GM18868 (cell line): ENCODE results near the gene KRT84.

ENCODE experiments used
- ATAC-seq: cut with Tn5 transposase; IDR thresholded peaks from one replicate; pipeline ENCODE4 v1.9.1; 2021; ENCODE audit warnings: mild to moderate bottlenecking, moderate library complexity; ENCODE audit not compliant: unreplicated experiment

KRT84 gene, protein sequence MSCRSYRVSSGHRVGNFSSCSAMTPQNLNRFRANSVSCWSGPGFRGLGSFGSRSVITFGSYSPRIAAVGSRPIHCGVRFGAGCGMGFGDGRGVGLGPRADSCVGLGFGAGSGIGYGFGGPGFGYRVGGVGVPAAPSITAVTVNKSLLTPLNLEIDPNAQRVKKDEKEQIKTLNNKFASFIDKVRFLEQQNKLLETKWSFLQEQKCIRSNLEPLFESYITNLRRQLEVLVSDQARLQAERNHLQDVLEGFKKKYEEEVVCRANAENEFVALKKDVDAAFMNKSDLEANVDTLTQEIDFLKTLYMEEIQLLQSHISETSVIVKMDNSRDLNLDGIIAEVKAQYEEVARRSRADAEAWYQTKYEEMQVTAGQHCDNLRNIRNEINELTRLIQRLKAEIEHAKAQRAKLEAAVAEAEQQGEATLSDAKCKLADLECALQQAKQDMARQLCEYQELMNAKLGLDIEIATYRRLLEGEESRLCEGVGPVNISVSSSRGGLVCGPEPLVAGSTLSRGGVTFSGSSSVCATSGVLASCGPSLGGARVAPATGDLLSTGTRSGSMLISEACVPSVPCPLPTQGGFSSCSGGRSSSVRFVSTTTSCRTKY

DNA sequence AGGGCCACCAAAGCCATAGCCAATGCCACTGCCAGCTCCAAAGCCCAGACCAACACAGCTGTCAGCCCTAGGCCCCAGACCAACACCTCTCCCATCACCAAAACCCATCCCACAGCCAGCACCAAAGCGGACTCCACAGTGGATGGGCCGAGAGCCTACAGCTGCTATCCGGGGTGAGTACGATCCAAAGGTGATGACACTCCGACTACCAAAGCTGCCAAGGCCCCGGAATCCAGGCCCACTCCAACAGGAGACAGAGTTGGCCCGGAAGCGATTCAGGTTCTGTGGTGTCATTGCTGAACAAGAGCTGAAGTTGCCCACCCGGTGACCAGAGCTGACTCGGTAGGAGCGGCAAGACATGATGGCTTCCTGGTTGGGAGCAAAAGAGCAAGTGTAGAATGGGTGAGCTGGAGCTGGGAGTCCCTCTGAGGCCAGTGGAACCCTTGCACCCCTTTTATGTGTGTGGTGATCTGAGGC lies at the start of gene KRT84:
KRT84 (minus strand) TSS at position 427 of the 477 bp plus-strand sequence; CDS start at position 360, 67 bp downstream.
- ATAC-seq, result no peak

DNA sequence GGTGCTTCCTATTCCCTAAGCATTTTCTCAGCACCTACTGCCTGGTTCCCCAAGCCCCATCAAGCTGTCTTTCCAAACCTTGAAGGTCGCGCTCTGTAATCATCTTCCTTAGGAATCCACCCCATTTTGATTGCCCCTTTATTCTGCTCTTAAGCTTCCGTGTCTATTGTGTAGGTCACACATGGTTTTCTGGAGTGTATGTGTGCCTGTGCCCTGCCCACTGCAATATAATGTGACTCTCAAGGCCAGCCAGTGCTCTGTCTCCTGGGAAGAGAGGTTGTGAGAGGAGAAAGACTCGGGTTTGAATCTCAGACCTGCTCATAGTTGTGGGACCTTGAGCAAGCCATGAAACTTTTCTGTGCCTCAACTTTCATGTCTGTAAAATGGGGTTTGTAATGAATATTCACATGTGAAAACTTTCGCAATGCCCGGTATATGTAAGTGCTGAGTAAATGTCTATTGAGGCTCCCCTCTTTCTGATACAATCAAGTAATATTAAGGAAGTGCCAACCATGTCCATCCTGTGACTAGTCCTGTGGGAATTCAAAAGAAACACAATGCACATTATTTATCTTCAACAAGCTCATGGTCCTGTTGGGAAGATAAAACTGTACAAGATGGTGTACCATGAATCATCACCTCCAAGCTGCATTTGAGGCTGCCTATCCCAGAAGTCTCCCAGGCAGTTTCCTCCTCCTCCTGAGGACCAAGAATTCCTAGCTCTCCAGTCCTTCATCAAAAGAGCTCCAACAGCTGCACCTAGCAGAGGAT lies 49.5 kb upstream of the KRT84 start:
- no peak for ATAC-seq

DNA sequence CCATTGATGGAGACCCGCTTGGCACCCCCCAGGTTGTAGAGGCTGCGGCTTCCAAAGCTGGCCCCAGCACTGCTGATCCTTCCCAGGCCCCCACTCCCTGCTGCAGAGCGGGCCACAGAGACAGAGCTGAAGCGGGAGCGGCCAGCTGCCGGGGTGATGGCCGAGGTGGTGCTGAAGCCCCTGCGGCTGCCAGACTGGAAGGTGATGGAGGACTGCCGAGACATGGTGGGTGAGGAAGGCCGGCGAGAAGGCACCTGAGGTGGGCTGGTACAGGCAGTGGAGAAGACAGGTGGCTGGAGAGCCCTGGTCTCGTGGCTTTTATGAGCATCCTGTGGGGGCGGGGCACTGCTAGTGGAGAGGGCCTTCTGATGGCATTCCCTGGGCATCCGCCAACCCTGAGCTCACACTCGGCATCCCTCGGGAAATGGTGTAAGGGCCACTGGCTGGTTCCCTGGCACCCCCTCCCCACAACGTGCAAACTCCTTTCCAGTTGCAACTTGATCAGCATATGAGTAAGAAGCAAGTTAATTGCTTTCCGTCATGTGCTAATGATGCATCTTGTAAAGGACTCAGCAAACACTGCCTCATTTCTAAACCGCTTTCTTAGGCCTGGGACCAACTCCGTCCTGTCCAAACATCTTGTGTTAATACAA lies 48.8 kb upstream of the KRT84 start, which contains the start of gene KRT75:
KRT75 (minus strand) TSS at position 291 of the 653 bp plus-strand sequence; CDS start at position 224, 67 bp downstream.
- ATAC-seq, result no peak

DNA sequence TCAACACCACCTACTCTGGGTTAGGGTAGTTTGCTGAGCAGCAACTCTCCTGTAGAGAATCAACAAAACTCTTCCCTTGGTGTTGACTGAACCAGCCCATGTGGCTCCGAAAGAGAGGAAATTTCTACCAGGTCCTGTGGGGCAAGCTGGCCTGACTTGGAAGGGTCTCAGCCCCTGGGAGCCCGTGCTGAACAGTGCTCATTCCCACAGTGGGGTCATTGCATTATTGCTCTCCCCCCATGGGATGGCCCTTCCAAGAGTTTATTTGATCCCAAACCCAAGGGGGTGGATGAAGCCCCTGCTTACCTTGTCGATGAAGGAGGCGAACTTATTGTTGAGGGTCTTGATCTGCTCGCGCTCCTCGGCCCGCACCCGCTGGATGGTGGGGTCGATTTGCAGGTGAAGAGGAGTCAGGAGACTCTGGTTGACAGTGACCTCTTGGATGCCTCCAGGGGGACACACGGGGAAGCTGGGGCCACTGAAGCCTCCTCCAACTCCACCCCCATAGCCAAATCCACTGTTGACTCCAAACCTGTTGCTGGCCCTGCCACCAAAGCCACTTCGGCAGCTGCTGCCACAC lies 48.1 kb upstream of the KRT84 start:
- no peak for ATAC-seq

GRCh38 chr12:52432559-52433207 lies 47.2 kb upstream of the KRT84 start:
- ATAC-seq, result no peak

DNA sequence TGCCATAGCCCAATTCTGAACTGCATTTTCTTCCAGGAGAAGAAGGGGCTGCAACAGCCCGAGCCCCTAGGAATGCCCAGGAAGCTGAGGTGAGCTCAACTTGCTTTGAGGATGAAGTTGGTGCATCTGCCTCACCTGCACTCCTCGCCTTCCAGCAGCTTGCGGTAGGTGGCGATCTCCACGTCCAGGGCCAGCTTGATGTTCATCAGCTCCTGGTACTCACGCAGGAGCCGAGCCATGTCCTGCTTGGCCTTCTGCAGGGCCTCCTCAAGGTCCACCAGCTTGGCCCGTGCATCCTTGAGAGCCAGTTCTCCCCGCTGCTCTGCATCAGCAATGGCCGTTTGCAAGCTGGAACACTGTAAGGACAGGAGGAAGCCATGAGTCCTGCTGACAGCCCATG lies 42.7 kb upstream of the KRT84 start:
- ATAC-seq, result no peak

GRCh38 chr12:52427083-52427482 lies 41.6 kb upstream of the KRT84 start:
- ATAC-seq, result no peak

GRCh38 chr12:52426034-52426433 lies 40.6 kb upstream of the KRT84 start:
- ATAC-seq, result no peak

- no peak for ATAC-seq
These were observed 40.0 kb upstream of the KRT84 start for GRCh38 chr12:52425466-52425865.

DNA sequence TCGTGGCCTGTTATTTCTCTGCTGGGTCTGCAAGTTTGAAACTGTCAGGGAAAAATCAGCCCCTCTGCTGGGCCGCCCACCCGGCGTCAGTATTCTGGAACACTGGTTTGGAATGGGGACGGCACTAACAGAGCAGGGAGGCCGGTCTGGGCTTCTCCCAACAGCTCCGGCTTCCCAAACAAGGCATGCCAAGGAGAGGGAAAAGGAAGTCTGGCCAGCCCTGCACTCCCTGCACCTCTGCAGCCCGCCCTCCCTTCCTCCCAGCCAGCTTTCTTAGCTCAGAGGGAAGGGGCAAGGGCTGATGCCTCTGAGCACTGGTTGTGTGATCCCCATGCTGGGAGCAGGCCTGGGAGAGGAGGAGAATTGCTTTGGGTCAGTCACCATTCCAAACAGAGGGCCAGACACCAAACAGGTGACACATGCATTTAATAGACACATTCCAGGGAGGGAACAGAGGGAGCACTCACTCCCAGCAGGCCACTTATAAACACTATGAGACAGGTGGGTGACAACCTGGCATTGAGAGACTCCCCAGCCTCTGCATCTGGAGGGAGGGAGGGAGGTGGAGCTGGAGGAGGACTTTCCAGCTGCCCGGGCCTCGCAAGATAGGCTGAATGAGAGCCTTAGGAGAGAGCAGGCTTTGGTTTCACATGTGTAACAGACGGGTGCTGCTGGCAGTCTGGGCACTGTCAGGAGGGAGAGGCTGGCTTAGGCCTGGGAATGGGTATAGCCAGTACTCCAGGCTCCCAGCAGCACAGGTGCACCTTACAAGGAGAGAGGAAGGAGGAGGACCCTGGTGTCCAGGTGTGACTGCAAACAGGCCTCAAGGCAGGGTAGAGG lies 38.4 kb upstream of the KRT84 start:
- no peak for ATAC-seq

- ATAC-seq, result no peak
These were observed 37.6 kb upstream of the KRT84 start for GRCh38 chr12:52423035-52423434.

GRCh38 chr12:52419656-52420055 lies 34.2 kb upstream of the KRT84 start:
- no peak for ATAC-seq

DNA sequence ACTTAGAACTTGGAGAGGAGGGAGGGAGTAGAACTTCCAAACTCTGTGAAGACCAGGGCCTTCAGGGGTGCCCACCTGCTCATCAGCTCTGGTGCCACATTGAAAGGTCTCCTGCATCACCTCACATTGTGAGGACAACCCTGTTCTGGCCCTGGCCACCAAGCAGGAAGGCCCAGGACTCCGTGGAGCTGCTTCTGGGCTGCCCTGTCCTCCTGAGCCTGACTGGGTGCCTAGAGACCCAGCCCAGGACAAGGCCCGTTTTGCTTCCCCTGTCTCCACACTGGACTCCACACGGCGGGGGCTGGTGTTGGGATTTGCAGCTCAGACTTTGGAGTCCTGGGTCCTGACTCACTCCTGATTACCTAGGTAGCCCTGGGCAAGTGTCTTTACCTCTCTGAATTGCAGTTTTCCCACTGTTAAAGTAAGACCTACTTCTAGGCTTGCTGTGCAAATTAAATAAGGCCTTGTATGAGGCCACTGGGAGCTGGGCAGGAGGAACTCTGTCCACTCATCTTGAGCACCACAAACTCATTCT lies 33.2 kb upstream of the KRT84 start:
- ATAC-seq, result no peak

DNA sequence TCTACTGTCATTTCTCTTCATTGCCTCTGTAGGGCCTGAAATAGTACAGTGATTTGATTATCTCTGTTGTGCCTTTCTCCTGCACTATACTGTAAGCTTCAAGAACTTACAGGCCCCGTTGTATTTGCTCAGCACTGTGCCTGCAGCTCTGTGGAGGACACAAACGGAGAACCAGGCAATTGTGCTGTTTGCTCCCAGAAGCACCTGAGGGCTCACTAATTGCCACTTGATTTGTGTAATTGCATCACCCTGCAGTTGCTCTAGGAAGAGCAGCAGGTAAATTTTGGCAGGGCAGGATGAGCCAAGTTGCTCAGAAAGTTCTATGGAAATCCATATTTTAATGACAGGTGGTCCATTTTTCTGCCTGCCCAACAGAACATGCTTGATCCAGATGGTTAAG lies 32.3 kb upstream of the KRT84 start:
- ATAC-seq, result no peak

GRCh38 chr12:52416795-52417194 lies 31.3 kb upstream of the KRT84 start:
- ATAC-seq, result no peak

DNA sequence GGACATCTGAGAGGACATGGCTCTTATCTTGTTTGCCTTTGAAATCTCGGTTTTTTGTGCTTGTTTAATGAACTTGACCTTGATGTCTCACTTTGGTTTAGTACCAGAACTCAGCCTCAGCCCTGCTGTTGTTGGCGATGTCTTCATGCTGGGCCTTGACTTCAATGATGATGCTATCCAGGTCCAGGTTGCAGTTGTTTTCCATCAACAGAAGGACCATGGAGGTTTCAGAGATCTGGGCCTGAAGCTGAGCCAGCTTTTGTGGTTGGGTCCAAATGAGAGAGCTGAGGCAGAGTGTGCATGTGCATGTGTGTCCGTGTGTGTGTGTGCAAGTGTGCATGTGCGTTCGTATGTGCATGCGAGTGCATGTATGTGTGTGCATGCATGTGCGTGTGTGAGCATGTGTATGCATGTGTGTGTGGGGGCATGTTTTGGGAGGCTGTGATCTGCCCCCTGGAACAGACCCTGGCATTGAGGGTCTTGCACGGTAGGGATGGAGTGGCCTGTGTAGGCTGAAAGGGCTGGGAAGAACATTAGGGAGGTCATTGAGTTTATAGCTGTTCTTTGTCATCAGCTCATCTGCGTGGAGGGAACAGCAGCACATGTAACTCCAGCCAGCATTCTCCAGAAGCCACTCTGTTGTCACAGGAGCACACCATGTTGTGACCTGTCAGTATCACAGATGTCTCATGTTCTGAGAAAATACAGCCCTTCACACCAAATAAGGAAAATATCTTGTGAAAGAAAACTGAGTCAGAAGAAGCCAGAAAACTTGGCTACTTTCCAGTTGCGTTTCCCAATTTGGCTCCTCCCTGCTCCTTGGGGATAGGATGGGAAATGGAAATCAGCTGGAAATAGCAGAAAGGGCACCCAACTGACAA lies 30.7 kb upstream of the KRT84 start:
- no peak for ATAC-seq

- no peak for ATAC-seq
These were observed 29.5 kb upstream of the KRT84 start for GRCh38 chr12:52414936-52415335.

DNA sequence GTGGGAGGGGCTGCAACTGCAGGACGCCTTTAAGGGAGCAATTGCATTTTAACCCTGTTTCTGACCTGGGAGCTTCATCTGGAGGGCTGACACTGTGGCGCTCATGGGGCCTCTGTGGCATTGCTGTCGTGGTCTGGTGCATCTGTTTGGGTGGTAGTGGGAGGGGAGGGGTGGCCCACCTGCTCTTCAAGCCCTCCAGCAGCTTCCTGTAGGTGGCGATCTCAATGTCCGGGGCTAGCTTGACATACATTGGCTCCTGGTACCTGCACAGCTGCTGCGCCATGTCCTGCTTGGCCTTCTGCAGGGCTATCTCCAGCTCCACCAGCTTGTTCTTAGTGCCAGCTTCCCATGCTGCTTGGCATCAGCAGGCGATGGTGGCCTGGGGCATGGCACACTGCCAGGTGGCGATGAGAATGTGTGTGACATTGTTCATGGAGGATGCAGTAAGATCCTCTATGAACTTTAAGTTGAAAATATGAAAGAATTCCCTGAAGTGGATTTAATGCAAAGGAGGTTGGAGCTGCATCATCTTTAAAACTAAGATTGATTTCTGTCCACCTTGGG lies 28.4 kb upstream of the KRT84 start:
- ATAC-seq, result no peak
